ENCODE data around the gene FABP3. TPM values are rescaled to one million over a fixed set of nuclear protein-coding genes. Genes with fewer than 3 reads are reported as not detected.

The FABP3 gene
- total and polyA plus RNA-seq, 2 donors (not counting 3 experiments of a cell fraction or from before 2014, with no cell fraction given) = 0.84 to 2.6 TPM

GRCh38 chr1:31324093-31324492 is 48.8 kb downstream of the FABP3 start:
- H3K36me3 ChIP-seq (ENCODE audit: control insufficient read depth in 2 of 2, extremely low read depth in 1 of 2, insufficient read depth in 2 of 2, low read length in 2 of 2) = peaks cover 0 to 5% of the 10 kb centered on the region in 2 experiments
- no peak overlapping the region for H3K4me2 ChIP-seq (ENCODE audit: insufficient read depth, low read length)
- intact Hi-C loops (cut with micrococcal nuclease) = no loop called here
- no peak overlapping the region for H3K4me3 ChIP-seq (replicated peaks in 1 of 3; ENCODE audit: insufficient read depth in 1 of 3, low read depth in 1 of 3, low read length in 3 of 3)
- ChIA-PET CTCF (no interaction called here), POLR2A (interaction anchor here (0.6 kb wide), 1 partner anchor 51 kb away, joined by 3 read pairs; no protein-coding TSS in a partner anchor)
- H3K27me3 ChIP-seq (ENCODE audit: control insufficient read depth in 2 of 2, insufficient read depth in 2 of 2, low read length in 2 of 2) = no peaks in the 10 kb centered on the region
- no peak for DNase-seq (ENCODE audit: low read depth, low spot score)
- no peak overlapping the region for H2AFZ ChIP-seq (ENCODE audit: low read depth, low read length)
- H3K9me3 ChIP-seq (replicated peaks; ENCODE audit: control insufficient read depth, insufficient read depth, low read length) = no peaks in the 10 kb centered on the region
- no peaks in the 10 kb centered on the region for H3K4me1 ChIP-seq (ENCODE audit: control insufficient read depth, extremely low read depth, insufficient read depth, low read length)
- no peak overlapping the region for H3K27ac ChIP-seq (ENCODE audit: insufficient read depth, low read depth, low read length)
- H3K9me1 ChIP-seq (replicated peaks; ENCODE audit: control insufficient read depth, extremely low read depth, insufficient read depth, low read length) = no peaks in the 10 kb centered on the region
- H3K9ac ChIP-seq (replicated peaks; ENCODE audit: extremely low read depth, insufficient read depth, low read length) = no peak overlapping the region
- H3K79me2 ChIP-seq (ENCODE audit: control insufficient read depth, insufficient read depth, low read length) = no peaks in the 10 kb centered on the region
- no TSS peak for BruUV-seq (replicated peaks)
- no peak for FAIRE-seq
- dilution Hi-C loops (cut with MboI; ENCODE audit: extremely low pct_ligation_motif_present, low sequenced_read_pairs) = no loop called here
- TF ChIP-seq MYC (IDR thresholded peaks at IDR 0.05; ENCODE audit: low read depth, low read length) (no peak), POLR2AphosphoS5 (IDR thresholded peaks at IDR 0.05; ENCODE audit: insufficient read depth, low read depth, low read length) (no peak), POLR2A (IDR thresholded peaks at IDR 0.05; ENCODE audit: low read depth, low read length) (no peak), FOS (IDR thresholded peaks at IDR 0.05; ENCODE audit: borderline replicate concordance, insufficient read depth, low read length) (no peak), MAX (IDR thresholded peaks at IDR 0.05; ENCODE audit: insufficient read depth, insufficient read length) (no peak), JUN (IDR thresholded peaks at IDR 0.05; ENCODE audit: borderline replicate concordance, insufficient read depth, insufficient read length, low read depth) (no peak), CTCF (IDR thresholded peaks at IDR 0.05; ENCODE audit: extremely low read depth in 1 of 2, insufficient read depth in 1 of 2, low read depth in 1 of 2, low read length in 2 of 2) (no peak), GATA2 (IDR thresholded peaks at IDR 0.05; ENCODE audit: insufficient read depth, insufficient read length, low read depth, low read length) (no peak), EZH2 (IDR thresholded peaks at IDR 0.05; ENCODE audit: borderline replicate concordance, low read depth, low read length, severe bottlenecking) (no peak)
- no peaks in the 10 kb centered on the region for H4K20me1 ChIP-seq (replicated peaks; ENCODE audit: control insufficient read depth, extremely low read depth, insufficient read depth, low read length)
